ENCODE measurements around the gene MAP3K4.

MAP3K4 gene

DNA sequence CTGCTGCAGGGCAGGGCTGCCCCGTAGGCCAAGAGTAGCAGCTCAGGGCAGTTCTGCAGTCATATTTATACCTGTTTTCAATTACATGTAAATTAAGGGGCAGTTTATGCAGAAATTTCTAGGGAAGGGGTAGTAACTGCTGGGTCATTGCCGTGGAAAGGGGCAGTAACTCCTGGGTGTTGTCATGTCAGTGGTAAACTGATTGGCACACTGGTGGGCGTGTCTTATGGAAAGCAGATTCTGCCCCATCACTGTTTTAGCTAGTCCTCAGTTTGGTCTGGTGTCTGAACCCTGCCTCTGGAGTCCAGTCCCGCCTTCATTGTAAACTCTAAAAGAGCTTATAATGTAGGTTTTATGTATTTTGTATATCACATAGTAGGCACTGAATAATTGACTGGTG is 22.1 kb downstream of the MAP3K4 start:
- Histone ChIP-seq H3K4me1 (ENCODE audit: insufficient read depth, low read length, poor library complexity, severe bottlenecking) (peaks cover 5% of the 10 kb centered on the region), H3K9me2 (replicated peaks; ENCODE audit: low read depth, low read length) (no peaks in the 10 kb centered on the region), H3K9me3 (ENCODE audit: insufficient read depth, low read depth, low read length) (no peaks in the 10 kb centered on the region), H3K4me3 (ENCODE audit: low read length, poor library complexity, severe bottlenecking) (no peak overlapping the region), H3K9ac (ENCODE audit: low read depth, low read length, poor library complexity, severe bottlenecking) (no peak overlapping the region), H3K36me3 (ENCODE audit: insufficient read depth, low read length) (peaks cover 6% of the 10 kb centered on the region; the same call in 1 of the 2 replicates), H3K27me3 (ENCODE audit: insufficient read depth, low read length, poor library complexity, severe bottlenecking) (no peaks in the 10 kb centered on the region), H3K79me2 (ENCODE audit: insufficient read depth, low read length) (peaks cover 95% of the 10 kb centered on the region), H2AFZ (ENCODE audit: low read length) (no peak overlapping the region), H3K4me2 (ENCODE audit: low read depth, low read length, poor library complexity, severe bottlenecking) (no peak overlapping the region), H3F3A (ENCODE audit: low read depth) (no peaks in the 10 kb centered on the region), H4K20me1 (ENCODE audit: insufficient read depth, low read length, poor library complexity, severe bottlenecking) (peaks cover 54% of the 10 kb centered on the region)
- TF ChIP-seq EZH2phosphoT487 (IDR thresholded peaks at IDR 0.05; ENCODE audit: borderline replicate concordance) = no peak
- TF ChIP-seq, protein P1, sequence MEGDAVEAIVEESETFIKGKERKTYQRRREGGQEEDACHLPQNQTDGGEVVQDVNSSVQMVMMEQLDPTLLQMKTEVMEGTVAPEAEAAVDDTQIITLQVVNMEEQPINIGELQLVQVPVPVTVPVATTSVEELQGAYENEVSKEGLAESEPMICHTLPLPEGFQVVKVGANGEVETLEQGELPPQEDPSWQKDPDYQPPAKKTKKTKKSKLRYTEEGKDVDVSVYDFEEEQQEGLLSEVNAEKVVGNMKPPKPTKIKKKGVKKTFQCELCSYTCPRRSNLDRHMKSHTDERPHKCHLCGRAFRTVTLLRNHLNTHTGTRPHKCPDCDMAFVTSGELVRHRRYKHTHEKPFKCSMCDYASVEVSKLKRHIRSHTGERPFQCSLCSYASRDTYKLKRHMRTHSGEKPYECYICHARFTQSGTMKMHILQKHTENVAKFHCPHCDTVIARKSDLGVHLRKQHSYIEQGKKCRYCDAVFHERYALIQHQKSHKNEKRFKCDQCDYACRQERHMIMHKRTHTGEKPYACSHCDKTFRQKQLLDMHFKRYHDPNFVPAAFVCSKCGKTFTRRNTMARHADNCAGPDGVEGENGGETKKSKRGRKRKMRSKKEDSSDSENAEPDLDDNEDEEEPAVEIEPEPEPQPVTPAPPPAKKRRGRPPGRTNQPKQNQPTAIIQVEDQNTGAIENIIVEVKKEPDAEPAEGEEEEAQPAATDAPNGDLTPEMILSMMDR (conservative IDR thresholded peaks at IDR 0.05; ENCODE audit: low read length) = no peak

DNA sequence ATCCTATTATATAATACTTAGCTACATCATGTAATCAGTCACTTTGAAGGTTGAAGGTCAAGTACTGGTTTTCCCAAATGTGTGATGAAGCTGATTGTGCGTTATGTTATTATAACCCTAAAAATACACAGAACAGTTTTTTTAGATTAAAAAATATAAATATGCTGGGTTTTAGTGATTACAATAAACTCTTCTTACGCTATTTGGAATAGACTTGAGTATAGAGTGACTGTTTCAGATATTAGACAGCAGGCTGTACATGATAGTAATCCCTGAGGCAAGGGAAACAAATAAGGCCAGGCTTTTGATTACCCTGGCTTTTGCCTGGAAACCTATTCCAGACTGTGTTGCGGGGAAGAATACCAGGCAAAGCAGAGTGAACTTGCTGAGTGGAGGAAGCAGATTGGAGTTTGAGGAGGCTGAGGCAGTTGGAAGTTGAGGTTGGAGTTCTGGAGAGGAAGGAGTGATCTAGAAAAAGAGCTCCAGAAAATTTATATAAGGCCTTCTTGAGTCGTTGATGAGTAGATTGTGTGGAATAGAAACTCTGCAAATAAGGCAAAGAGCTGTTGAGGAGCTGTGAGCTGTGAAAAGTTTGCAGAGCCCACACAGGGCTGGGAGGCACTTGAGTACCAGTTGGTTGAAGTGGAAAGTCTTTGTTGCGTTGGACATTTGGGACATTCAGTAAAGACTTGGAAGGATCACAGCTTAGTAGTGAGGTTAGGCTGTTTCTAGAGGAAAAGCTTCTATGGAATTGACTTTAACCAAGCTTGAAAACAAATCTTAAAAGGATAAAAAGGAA is 26.4 kb downstream of the MAP3K4 start:
- H3K4me3 ChIP-seq (ENCODE audit: low read length, poor library complexity, severe bottlenecking) = no peak overlapping the region
- peaks cover 10% of the 10 kb centered on the region; the same call in 1 of the 2 replicates for H3K36me3 ChIP-seq (ENCODE audit: insufficient read depth, low read length)
- H3K4me2 ChIP-seq (ENCODE audit: low read depth, low read length, poor library complexity, severe bottlenecking) = no peak overlapping the region
- no peaks in the 10 kb centered on the region for H3K9me3 ChIP-seq (ENCODE audit: insufficient read depth, low read depth, low read length)
- no peak for TF ChIP-seq EZH2phosphoT487 (IDR thresholded peaks at IDR 0.05; ENCODE audit: borderline replicate concordance)
- TF ChIP-seq, protein P1 (conservative IDR thresholded peaks at IDR 0.05; ENCODE audit: low read length) = no peak
- no peak overlapping the region for H2AFZ ChIP-seq (ENCODE audit: low read length)
- no peaks in the 10 kb centered on the region for H3K9me2 ChIP-seq (replicated peaks; ENCODE audit: low read depth, low read length)
- peaks cover under 1% of the 10 kb centered on the region for H3K4me1 ChIP-seq (ENCODE audit: insufficient read depth, low read length, poor library complexity, severe bottlenecking)
- peaks cover 47% of the 10 kb centered on the region for H4K20me1 ChIP-seq (ENCODE audit: insufficient read depth, low read length, poor library complexity, severe bottlenecking)
- H3K79me2 ChIP-seq (ENCODE audit: insufficient read depth, low read length) = peaks cover 90% of the 10 kb centered on the region
- no peaks in the 10 kb centered on the region for H3K27me3 ChIP-seq (ENCODE audit: insufficient read depth, low read length, poor library complexity, severe bottlenecking)
- no peaks in the 10 kb centered on the region for H3F3A ChIP-seq (ENCODE audit: low read depth)
- H3K9ac ChIP-seq (ENCODE audit: low read depth, low read length, poor library complexity, severe bottlenecking) = no peak overlapping the region

DNA sequence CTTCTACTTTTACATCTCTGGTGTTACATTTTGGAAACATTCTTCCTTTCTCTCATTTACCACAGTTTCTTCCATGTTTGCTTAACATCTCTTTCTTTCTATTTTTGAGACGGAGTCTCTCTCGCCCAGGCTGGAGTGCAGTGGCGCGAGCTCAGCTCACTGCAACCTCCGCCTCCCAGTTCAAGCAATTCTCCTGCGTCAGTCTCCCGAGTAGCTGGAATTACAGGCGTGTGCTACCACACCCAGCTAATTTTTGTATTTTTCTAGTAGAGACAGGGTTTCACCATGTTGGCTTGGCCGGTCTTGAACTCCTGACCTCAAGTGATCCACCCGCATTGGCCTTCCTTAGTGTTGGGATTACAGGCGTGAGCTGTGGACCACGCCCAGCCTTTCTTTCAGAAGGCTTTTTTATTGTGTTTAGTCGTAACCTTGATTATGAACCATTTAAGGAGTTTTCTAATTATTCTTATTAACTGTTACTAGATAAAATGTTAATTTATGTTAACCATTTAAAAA is 27.8 kb downstream of the MAP3K4 start:
- no peaks in the 10 kb centered on the region for H3F3A ChIP-seq (ENCODE audit: low read depth)
- no peaks in the 10 kb centered on the region for H3K27me3 ChIP-seq (ENCODE audit: insufficient read depth, low read length, poor library complexity, severe bottlenecking)
- peaks cover 86% of the 10 kb centered on the region for H3K79me2 ChIP-seq (ENCODE audit: insufficient read depth, low read length)
- H3K9me2 ChIP-seq (replicated peaks; ENCODE audit: low read depth, low read length) = no peaks in the 10 kb centered on the region
- no peaks in the 10 kb centered on the region for H3K9me3 ChIP-seq (ENCODE audit: insufficient read depth, low read depth, low read length)
- H4K20me1 ChIP-seq (ENCODE audit: insufficient read depth, low read length, poor library complexity, severe bottlenecking) = peaks cover 40% of the 10 kb centered on the region
- H3K9ac ChIP-seq (ENCODE audit: low read depth, low read length, poor library complexity, severe bottlenecking) = no peak overlapping the region
- no peak overlapping the region for H3K4me3 ChIP-seq (ENCODE audit: low read length, poor library complexity, severe bottlenecking)
- no peak overlapping the region for H3K4me2 ChIP-seq (ENCODE audit: low read depth, low read length, poor library complexity, severe bottlenecking)
- H3K4me1 ChIP-seq (ENCODE audit: insufficient read depth, low read length, poor library complexity, severe bottlenecking) = no peaks in the 10 kb centered on the region
- no peak for TF ChIP-seq EZH2phosphoT487 (IDR thresholded peaks at IDR 0.05; ENCODE audit: borderline replicate concordance)
- TF ChIP-seq, protein P1 (conservative IDR thresholded peaks at IDR 0.05; ENCODE audit: low read length) = no peak
- no peak overlapping the region for H2AFZ ChIP-seq (ENCODE audit: low read length)
- peaks cover 10% of the 10 kb centered on the region; the same call in 1 of the 2 replicates for H3K36me3 ChIP-seq (ENCODE audit: insufficient read depth, low read length)
